ENCODE results near the gene PLD1.
"Not testable (repeated sequence)": the region's sequence is repeated elsewhere in the genome, so short reads cannot be mapped to it uniquely, and the experiment has no call there.

The PLD1 gene, protein sequence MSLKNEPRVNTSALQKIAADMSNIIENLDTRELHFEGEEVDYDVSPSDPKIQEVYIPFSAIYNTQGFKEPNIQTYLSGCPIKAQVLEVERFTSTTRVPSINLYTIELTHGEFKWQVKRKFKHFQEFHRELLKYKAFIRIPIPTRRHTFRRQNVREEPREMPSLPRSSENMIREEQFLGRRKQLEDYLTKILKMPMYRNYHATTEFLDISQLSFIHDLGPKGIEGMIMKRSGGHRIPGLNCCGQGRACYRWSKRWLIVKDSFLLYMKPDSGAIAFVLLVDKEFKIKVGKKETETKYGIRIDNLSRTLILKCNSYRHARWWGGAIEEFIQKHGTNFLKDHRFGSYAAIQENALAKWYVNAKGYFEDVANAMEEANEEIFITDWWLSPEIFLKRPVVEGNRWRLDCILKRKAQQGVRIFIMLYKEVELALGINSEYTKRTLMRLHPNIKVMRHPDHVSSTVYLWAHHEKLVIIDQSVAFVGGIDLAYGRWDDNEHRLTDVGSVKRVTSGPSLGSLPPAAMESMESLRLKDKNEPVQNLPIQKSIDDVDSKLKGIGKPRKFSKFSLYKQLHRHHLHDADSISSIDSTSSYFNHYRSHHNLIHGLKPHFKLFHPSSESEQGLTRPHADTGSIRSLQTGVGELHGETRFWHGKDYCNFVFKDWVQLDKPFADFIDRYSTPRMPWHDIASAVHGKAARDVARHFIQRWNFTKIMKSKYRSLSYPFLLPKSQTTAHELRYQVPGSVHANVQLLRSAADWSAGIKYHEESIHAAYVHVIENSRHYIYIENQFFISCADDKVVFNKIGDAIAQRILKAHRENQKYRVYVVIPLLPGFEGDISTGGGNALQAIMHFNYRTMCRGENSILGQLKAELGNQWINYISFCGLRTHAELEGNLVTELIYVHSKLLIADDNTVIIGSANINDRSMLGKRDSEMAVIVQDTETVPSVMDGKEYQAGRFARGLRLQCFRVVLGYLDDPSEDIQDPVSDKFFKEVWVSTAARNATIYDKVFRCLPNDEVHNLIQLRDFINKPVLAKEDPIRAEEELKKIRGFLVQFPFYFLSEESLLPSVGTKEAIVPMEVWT

DNA sequence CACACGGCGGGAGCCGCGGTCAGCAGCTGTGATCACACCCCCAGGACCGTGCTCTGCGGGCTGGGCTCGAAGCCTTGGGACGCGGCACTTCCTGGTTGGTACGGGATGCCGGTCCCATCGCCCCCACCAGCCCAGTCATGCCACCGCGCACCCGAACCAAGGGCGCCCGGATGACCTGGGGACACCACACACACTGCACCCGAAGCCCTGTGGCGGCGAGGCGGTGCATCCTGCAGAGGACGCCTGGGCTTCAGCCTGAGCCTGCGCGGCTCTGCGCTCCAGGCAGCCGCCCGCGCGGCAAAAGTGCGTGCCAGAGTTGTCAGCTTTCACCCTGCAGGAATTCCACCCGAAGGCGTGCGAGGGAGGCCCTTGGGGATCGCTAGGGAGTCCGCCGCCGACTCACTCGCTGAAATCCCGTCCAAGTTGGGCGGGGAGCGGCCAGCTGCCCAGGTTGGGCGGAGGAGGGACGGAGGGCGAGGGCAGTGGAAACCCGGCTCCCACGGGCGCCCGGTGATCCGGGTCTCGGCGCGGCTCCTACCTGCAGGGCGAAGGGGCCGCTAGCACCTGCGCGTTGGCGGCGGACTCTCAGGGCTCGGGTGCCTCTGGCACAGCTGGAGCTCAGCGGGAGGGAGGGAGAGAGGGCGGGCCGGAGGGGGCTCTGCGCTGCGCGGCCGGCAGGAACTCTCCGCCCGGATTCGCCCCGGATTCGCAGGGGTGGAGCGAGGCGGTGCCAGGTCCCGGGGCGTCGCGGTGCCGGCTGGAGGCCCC, at the start of gene PLD1:
PLD1 (minus strand) TSS at position 623 of the 768 bp plus-strand sequence. CDS start 72,432 bp downstream, outside the sequence.
- peak; percentile 33 for DNase-seq (ENCODE audit: low read depth)

DNA sequence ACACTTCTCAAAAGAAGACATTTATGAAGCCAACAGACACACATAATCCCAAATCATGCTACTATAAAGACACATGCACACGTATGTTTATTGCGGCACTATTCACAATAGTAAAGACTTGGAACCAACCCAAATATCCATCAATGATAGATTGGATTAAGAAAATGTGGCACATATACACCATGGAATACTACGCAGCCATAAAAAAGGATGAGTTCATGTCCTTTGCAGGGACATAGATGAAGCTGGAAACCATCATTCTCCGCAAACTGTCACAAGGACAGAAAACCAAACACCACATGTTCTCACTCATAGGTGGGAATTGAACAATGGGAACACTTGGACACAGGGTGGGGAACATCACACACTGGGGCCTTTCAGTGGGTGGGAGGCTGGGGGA, 48.5 kb upstream of the PLD1 start:
- DNase-seq (ENCODE audit: low read depth) = not testable (repeated sequence)

GRCh38 chr3:171854649-171855305, 44.5 kb upstream of the PLD1 start:
- DNase-seq (ENCODE audit: low read depth) = no peak

DNA sequence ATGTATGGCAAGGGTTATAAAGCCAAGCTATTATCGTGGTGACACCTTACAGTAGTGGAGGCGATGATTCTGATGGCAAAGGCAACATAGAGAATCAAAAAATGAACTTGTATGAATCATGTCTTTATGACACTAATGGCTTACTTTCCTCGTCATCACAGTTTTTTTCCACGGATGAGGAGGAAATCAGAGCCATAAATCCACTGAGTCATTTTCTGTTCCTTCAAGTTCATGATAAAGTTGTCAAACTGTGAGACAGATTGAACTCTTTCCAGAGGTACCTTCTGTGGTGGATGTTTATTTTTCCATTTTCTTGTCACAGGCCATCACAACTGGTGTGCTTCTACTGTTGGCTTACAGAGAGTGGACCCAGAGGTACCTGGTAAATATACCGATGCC, 41.4 kb upstream of the PLD1 start:
- DNase-seq (ENCODE audit: low read depth) = no peak

GRCh38 chr3:171850960-171851659, 40.8 kb upstream of the PLD1 start:
- DNase-seq (ENCODE audit: low read depth) = no peak

GRCh38 chr3:171850320-171850959, 40.2 kb upstream of the PLD1 start:
- DNase-seq (ENCODE audit: low read depth) = no peak

DNA sequence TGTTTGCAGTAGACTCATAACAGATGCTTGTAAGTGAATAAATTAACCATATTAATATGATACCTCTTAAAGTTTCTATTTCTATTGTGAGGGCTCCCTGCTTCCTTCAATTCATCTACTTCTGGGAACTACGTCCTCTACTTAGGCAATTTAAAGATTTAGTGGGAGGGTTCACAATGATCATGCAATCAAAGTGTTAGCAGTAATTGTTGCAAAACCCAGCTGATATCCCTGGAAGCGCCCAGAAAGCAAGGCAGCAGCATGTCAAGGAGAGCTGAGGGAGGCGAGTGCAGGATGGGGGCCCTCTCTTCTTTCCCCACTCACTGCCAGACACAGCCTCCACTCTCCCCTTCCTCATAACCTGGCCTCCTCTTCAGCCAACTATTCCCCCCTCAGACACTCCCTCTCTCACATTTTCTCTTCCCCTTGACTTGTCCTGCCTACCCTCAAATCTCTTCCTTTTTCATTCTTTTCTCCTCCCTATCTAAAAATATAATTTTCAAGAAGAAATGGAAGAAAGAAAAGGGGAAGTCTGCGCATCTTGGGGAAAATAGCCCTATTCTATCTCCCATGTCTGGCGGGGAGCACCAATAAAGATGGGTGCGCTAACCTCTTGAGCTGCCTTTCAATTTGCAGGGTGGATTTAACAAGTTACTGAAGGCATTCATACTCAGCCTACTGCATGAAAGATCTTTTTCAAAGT, 39.5 kb upstream of the PLD1 start:
- DNase-seq (ENCODE audit: low read depth) = no peak

DNA sequence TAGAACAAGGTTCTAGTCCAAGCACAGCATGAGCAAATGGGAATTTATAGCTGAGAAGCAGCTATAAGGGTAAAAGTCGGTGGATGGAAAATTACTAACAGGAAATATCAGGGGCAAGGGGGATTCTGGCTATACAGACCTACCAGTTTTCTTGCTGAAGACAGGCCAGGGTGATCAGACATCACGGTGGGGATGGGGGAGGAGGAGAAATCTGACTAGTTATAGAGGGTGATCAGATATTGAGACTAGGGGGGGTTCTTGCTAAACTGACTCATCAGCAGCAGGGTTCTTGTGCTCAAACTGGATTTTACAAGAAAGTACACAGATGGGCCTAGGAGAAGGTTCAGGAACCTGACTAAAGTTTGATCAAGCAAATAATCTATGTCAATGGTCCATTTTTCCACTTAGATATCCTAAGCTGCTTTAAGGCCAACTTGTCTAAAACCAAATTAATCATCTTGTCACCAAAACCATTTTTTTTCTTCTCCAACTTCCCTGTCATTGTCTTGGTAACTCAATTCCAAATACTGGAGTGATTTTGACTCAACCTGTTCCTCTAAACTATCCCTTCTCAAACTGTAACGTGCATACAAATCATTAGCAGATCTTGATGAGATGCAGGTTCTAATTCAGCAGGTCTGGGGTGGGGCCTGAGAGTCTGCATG, 37.4 kb upstream of the PLD1 start:
- DNase-seq (ENCODE audit: low read depth) = no peak

GRCh38 chr3:171847133-171847532, 36.9 kb upstream of the PLD1 start:
- no peak for DNase-seq (ENCODE audit: low read depth)

GRCh38 chr3:171846597-171846996, 36.3 kb upstream of the PLD1 start:
- no peak for DNase-seq (ENCODE audit: low read depth)

DNA sequence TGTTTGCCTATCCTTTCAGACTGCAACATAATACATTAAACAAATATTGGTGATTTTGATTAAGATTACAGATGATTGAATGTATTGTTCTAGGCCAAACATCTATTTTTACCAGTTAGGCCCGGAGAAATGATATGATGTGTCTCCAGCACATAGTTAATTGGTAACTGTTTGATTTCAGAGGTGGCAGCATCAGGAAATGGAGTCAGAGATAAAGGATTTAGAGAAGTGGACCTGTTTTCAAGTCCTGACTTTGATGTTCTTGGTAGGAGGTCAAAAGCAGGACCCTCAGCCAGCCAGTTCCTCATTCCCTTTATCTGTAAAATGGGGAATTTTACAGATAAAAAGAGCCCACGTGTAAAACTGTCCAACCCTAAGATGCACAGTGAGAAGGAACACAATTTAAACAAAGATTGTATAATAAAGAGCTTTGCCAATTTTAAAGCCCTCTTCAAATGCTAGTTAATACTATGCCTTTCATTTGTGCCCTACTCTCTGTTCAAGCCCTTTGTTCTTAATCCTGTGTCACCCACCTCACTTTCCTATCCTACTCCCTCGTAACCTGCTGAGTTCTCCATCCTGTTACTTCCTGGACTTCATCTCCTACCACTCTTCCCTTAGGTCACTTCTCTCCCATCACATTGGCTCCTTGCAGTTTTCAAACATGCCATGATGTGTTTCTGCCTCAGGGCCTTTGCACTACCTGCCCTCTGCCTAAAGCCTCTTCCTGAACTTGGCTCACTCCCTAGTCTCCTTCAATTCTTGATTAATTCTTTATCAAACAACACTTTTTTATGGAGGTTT, 35.4 kb upstream of the PLD1 start:
- no peak for DNase-seq (ENCODE audit: low read depth)

GRCh38 chr3:171844873-171845272, 34.6 kb upstream of the PLD1 start:
- DNase-seq (ENCODE audit: low read depth) = no peak

- DNase-seq (ENCODE audit: low read depth) = no peak
Measured at GRCh38 chr3:171842864-171843518, 32.7 kb upstream of the PLD1 start, which contains the start of gene TMEM212. TMEM212 (plus strand) TSS chr3:171843349; CDS start chr3:171843384, 35 bp downstream.

DNA sequence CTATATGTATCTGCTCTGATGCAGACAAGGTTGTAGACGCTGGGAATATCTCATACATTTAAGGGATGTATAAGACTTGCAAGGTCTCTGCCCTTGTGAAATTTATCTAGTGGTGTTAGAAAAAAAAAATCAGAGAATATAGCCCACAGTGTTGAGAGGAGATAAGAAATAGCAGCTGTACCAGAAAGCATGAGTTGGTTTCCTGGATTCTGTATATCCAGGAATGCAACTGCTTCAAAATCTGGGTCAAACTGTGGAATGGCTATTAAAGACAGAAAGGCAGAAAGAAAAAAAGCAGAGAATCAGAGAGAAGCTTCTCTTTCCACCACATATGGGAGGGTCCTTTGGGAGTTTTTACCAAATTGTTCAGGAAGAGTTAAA, 31.3 kb upstream of the PLD1 start:
- DNase-seq (ENCODE audit: low read depth) = no peak

DNA sequence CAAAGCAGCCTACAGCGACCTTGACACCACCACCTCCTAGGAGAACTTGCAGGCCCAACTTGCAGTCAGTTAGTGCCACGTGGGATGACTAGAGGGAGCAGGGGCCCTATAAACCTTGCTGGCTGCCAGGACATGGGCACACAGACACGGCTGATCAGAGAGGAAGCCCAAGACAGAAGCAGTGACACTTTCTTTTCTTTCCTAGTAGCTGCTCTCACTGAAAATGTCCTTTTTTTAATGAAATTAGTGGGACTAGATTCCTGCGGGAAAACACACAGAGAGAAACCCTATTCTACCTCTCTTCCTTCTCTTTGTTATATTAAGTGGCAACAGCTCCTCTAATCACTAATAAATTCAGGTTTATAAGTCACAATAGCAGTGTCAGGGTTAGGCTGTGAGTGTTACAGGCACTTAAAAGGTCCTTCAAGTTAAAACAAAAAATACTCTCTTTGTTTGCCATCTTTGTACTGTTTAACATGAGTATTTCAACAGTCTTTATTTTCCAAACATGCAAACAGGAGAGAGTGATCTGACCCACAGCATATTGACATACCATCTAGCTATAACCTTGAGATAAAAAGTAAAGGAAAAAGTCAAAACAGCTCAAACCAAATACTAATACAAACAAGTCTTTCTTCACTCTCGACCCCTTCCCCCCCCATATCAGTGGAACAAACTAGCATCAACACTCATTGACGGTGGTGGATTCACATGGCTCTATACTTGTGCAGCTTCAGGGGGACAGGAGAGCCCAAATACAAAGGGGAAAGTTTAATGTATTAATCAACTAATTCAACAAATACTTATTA, 30.7 kb upstream of the PLD1 start:
- no peak for DNase-seq (ENCODE audit: low read depth)

DNA sequence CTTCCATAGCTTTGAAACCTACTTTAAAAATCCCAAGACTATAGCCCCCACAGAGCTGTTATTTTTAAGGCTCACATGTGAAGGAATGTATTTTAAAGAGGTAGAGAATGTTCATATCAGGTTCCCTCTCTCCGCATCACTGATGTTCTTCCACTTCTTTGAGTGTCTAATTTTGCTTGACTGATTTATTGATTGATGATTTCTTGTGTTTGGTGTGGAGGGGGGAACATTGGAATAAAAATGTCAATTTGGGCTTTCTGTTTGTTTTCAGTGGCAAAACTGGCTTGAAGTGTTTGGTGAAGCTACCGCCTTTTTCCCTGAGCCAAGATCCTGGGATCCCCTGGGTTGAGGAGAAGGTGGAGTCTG, 30.1 kb upstream of the PLD1 start:
- DNase-seq (ENCODE audit: low read depth) = no peak

- no peak for DNase-seq (ENCODE audit: low read depth)
Measured at GRCh38 chr3:171839270-171839669, 29.0 kb upstream of the PLD1 start.

Data from activated T-helper 9 cell treated with anti-CD3 and anti-CD28 coated beads, Interleukin-2, amount 50 U/mL, for 16 hours (primary cell).